Cardiac muscle cell (in vitro differentiated cells and primary cell): Measurements from ENCODE around the gene TEKT2. TPM values are rescaled to one million over a fixed set of nuclear protein-coding genes. Genes with fewer than 3 reads are reported as not detected.

ENCODE experiments used
- DNase-seq, 2 donors: peaks; one replicate each; pipeline versions ENCODE4 v3.0.0 to v3.0.0-alpha.2; 2010 to 2017; ENCODE audit warnings: low read depth in 1 of 2, low spot score in 1 of 2
- H3K27ac ChIP-seq: fragments of 200-600 bp; sonication (generic); 2 replicates; pipeline ENCODE4 v1.5.1; 2016
- H3K27me3 ChIP-seq: fragments of 200-600 bp; sonication (generic); 2 replicates; pipeline ENCODE4 v1.6.0; 2016; ENCODE audit warnings: control low read depth
- H3K36me3 ChIP-seq: fragments of 200-600 bp; sonication (generic); 2 replicates; pipeline ENCODE4 v1.5.1; 2016; ENCODE audit warnings: control low read depth
- H3K4me1 ChIP-seq: fragments of 200-600 bp; sonication (generic); 2 replicates; pipeline ENCODE4 v1.8.1; 2017; ENCODE audit warnings: low read depth, mild to moderate bottlenecking, mixed run types
- H3K4me3 ChIP-seq: fragments of 200-600 bp; sonication (generic); 2 replicates; pipeline ENCODE4 v1.5.1; 2016; ENCODE audit warnings: mild to moderate bottlenecking
- H3K9me3 ChIP-seq: fragments of 200-600 bp; sonication (generic); 2 replicates; pipeline ENCODE4 v1.5.1; 2017; ENCODE audit warnings: low read depth, mild to moderate bottlenecking, control low read depth
- CTCF ChIP-seq: IDR thresholded peaks from 2 replicates; pipeline ENCODE4 v1.5.1; 2012; ENCODE audit warnings: low read depth, mild to moderate bottlenecking, low read length
- polyA plus RNA-seq: library from polyadenylated mRNA; unstranded; fragments of >200 nt; fragmentation: Nextera tagmentation; extraction: Ambion mirVana; gene quantifications from 2 replicates; pipeline ENCODE4 v1.2.1, GENCODE V29; 2016
- total RNA-seq: library from RNA; depleted of rRNA; stranded (reverse); fragments of >200 nt; gene quantifications from 2 replicates; pipeline ENCODE4 v1.2.3, GENCODE V29; 2016

The TEKT2 gene
- total and polyA plus RNA-seq, 2 experiments from 2014 or later = 0.95 to 3.6 TPM

DNA sequence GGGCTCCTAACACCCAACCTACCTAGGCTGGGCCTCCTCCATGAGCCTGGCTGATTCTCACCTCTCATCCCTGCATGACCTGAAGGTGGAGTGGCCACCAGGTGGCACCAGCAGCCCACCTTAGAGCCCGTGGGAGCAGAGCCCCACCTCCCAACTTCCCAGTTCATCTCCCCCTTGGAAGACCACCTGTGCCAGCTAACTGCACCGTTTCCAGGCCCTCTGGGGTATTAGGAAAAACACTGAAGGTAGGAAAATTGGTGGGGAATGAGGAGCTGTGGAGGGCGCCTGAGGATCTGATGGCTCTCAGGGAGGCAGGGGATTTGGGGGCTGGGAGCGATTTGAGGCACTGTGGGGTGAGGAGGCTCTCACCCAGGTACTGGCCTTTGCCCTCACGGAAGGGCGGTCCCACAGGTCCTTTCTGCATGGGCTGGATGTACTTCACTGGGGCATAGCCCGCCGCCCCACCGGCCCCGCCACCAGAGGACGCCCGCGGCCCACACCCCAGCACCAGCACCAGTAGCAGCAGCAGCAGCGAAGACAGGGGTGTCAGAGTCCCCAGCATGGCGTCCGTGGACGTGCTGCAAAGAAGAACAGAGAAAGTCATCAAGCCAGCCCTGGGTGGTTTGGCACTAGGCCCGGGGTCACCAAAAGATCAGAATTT is 15.9 kb downstream of the TEKT2 start:
- H3K27me3 ChIP-seq = no peaks in the 10 kb centered on the region
- no peak overlapping the region for H3K27ac ChIP-seq
- DNase-seq = peak; percentile 82 to 84
- no peaks in the 10 kb centered on the region for H3K9me3 ChIP-seq
- H3K4me1 ChIP-seq = no peaks in the 10 kb centered on the region
- peak; percentile 65 for TF ChIP-seq CTCF
- H3K36me3 ChIP-seq = peaks cover 7% of the 10 kb centered on the region
- no peak overlapping the region for H3K4me3 ChIP-seq

DNA sequence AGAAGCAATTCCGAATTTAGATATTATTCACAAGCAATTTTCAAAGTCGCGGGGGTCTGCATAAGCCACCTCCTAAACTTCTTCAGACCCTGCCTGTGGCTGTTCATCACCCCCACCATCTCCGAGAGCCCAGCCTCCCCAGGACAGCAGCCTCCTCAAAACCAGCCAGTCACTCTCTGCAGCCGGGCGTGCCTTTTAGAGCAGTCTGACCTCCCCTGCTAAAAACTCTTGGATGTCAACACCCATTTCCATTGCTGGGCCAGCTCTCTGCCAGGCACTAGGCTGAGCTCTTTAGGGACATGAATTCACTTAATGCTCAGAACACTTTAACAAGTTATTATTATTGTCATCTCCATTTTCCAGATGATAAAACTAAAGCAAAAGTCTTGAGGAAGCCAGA is 16.5 kb downstream of the TEKT2 start:
- no peaks in the 10 kb centered on the region for H3K4me1 ChIP-seq
- no peak for DNase-seq
- no peak for TF ChIP-seq CTCF
- H3K4me3 ChIP-seq = no peak overlapping the region
- H3K27ac ChIP-seq = no peak overlapping the region
- peaks cover 4% of the 10 kb centered on the region for H3K36me3 ChIP-seq
- no peaks in the 10 kb centered on the region for H3K9me3 ChIP-seq
- no peaks in the 10 kb centered on the region for H3K27me3 ChIP-seq

DNA sequence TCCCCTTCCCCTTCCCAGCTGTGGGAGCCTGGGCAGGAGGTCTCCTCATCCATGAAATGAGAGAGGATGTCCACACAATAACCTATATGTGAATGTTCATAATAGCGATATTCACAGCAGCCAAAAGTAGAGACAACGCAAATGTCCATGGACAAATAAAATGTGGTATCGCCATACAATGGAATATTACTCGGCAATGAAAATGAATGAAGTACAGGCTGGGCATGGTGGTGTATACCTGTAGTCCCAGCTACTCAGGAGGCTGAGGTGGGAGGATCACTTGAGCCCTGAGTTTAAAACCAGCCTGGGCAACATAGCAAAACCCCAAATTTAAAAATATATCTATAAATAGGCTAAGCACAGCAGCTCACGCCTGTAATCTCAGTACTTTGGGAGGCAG is 17.7 kb downstream of the TEKT2 start:
- no peaks in the 10 kb centered on the region for H3K9me3 ChIP-seq
- no peak for TF ChIP-seq CTCF
- DNase-seq = no peak
- no peaks in the 10 kb centered on the region for H3K36me3 ChIP-seq
- H3K4me3 ChIP-seq = no peak overlapping the region
- no peaks in the 10 kb centered on the region for H3K27me3 ChIP-seq
- H3K27ac ChIP-seq = no peak overlapping the region
- H3K4me1 ChIP-seq = no peaks in the 10 kb centered on the region

DNA sequence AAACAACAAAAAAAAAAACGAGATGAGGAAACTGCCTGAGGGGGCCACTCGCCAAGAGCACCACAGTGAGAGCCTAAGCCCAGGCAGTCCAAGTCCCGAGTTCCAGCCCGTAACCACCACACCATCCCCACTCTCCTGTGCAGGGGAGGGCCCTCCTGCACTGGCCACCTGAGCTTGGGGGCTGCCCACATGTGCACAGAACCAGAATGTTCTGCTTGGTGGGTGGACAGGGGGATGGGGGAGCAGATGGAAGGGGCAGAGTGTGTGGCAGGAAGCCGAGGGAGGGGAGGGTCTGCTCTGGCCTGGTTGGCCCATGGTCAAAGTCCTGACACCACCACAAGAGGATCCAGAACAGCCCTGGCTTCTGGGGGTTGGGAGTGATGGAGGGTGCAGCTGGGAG is 22.4 kb downstream of the TEKT2 start:
- no peak for DNase-seq
- no peaks in the 10 kb centered on the region for H3K36me3 ChIP-seq
- no peaks in the 10 kb centered on the region for H3K27me3 ChIP-seq
- H3K9me3 ChIP-seq = no peaks in the 10 kb centered on the region
- no peak overlapping the region for H3K27ac ChIP-seq
- H3K4me1 ChIP-seq = no peaks in the 10 kb centered on the region
- no peak for TF ChIP-seq CTCF
- no peak overlapping the region for H3K4me3 ChIP-seq

DNA sequence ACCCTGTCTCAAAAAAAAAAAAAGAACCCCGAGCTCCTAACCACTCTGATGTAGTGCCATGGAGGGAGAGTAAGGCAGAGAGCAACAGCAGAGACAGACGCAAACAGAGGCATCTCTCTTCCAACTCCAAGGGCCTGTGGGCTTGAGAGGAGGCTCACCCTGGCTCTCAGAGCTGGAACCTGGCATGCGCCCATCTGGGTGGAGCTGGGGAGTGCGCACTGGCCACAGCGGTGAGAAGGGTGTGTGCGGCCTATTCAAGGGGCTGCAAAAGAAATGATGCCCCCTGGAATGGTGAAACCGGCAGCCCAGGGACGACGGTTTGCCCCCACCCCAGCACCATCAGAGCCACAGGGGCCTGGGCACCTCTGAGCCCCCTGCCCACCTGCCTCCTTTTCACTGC is 23.5 kb downstream of the TEKT2 start:
- Histone ChIP-seq H3K27me3 (no peaks in the 10 kb centered on the region), H3K4me1 (no peaks in the 10 kb centered on the region), H3K36me3 (no peaks in the 10 kb centered on the region), H3K9me3 (no peaks in the 10 kb centered on the region), H3K27ac (no peak overlapping the region), H3K4me3 (no peak overlapping the region)
- no peak for TF ChIP-seq CTCF
- no peak for DNase-seq
